Measurements from ENCODE around the gene KLHL17. TPM values are rescaled to one million over a fixed set of nuclear protein-coding genes. Genes with fewer than 3 reads are reported as not detected.
A peak's percentile ranks its signal among the peaks of the same experiment; 100 is the strongest.

KLHL17 gene
- total and polyA plus RNA-seq, 2 donors from 2014 or later, result 6.9 to 11.5 TPM

GRCh38 chr1:952201-952600 lies 8.2 kb upstream of the KLHL17 start:
- Histone ChIP-seq H3K4me1 (ENCODE audit: control insufficient read depth in 2 of 3, insufficient read depth in 2 of 3, low read depth in 1 of 3, low read length in 3 of 3) (no peaks in the 10 kb centered on the region), H3K36me3 (ENCODE audit: control insufficient read depth in 2 of 3, insufficient read depth in 3 of 3, low read length in 3 of 3) (peaks cover 7 to 47% (median 28%) of the 10 kb centered on the region in 3 donors), H3K27me3 (ENCODE audit: control insufficient read depth, insufficient read depth, low read length) (no peaks in the 10 kb centered on the region), H3K9ac (ENCODE audit: low read length in 3 of 3) (no peak overlapping the region), H3K27ac (ENCODE audit: low read depth in 2 of 2, low read length in 2 of 2) (no peak overlapping the region), H3K4me3 (ENCODE audit: low read length in 3 of 3) (no peak overlapping the region), H3K9me3 (ENCODE audit: control insufficient read depth in 2 of 3, insufficient read depth in 1 of 3, low read length in 3 of 3) (peaks cover 0 to 4% (median 0%) of the 10 kb centered on the region in 3 donors)
- TF ChIP-seq, protein P1, sequence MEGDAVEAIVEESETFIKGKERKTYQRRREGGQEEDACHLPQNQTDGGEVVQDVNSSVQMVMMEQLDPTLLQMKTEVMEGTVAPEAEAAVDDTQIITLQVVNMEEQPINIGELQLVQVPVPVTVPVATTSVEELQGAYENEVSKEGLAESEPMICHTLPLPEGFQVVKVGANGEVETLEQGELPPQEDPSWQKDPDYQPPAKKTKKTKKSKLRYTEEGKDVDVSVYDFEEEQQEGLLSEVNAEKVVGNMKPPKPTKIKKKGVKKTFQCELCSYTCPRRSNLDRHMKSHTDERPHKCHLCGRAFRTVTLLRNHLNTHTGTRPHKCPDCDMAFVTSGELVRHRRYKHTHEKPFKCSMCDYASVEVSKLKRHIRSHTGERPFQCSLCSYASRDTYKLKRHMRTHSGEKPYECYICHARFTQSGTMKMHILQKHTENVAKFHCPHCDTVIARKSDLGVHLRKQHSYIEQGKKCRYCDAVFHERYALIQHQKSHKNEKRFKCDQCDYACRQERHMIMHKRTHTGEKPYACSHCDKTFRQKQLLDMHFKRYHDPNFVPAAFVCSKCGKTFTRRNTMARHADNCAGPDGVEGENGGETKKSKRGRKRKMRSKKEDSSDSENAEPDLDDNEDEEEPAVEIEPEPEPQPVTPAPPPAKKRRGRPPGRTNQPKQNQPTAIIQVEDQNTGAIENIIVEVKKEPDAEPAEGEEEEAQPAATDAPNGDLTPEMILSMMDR (IDR thresholded peaks at IDR 0.05; ENCODE audit: borderline replicate concordance, extremely low read depth, insufficient read depth), result no peak
- no peak for FAIRE-seq
- DNase-seq, result no peak
- intact Hi-C loops (cut with DNase I), result no loop called here

- peaks cover 0 to 4% (median 0%) of the 10 kb centered on the region in 3 donors for H3K9me3 ChIP-seq (ENCODE audit: control insufficient read depth in 2 of 3, insufficient read depth in 1 of 3, low read length in 3 of 3)
- TF ChIP-seq, protein P1 (IDR thresholded peaks at IDR 0.05; ENCODE audit: borderline replicate concordance, extremely low read depth, insufficient read depth), result no peak
- no peak overlapping the region for H3K9ac ChIP-seq (ENCODE audit: low read length in 3 of 3)
- H3K27me3 ChIP-seq (ENCODE audit: control insufficient read depth, insufficient read depth, low read length), result no peaks in the 10 kb centered on the region
- peaks cover 0 to 2% (median 0%) of the 10 kb centered on the region in 3 donors for H3K4me1 ChIP-seq (ENCODE audit: control insufficient read depth in 2 of 3, insufficient read depth in 2 of 3, low read depth in 1 of 3, low read length in 3 of 3)
- FAIRE-seq, result no peak
- H3K27ac ChIP-seq (ENCODE audit: low read depth in 2 of 2, low read length in 2 of 2), result no peak overlapping the region
- intact Hi-C loops (cut with DNase I), result no loop called here
- no peak for DNase-seq
- H3K4me3 ChIP-seq (ENCODE audit: low read length in 3 of 3), result no peak overlapping the region
- H3K36me3 ChIP-seq (ENCODE audit: control insufficient read depth in 2 of 3, insufficient read depth in 3 of 3, low read length in 3 of 3), result peaks cover 7 to 47% (median 27%) of the 10 kb centered on the region in 3 donors
Measured at GRCh38 chr1:952603-953002, 7.8 kb upstream of the KLHL17 start.

DNA sequence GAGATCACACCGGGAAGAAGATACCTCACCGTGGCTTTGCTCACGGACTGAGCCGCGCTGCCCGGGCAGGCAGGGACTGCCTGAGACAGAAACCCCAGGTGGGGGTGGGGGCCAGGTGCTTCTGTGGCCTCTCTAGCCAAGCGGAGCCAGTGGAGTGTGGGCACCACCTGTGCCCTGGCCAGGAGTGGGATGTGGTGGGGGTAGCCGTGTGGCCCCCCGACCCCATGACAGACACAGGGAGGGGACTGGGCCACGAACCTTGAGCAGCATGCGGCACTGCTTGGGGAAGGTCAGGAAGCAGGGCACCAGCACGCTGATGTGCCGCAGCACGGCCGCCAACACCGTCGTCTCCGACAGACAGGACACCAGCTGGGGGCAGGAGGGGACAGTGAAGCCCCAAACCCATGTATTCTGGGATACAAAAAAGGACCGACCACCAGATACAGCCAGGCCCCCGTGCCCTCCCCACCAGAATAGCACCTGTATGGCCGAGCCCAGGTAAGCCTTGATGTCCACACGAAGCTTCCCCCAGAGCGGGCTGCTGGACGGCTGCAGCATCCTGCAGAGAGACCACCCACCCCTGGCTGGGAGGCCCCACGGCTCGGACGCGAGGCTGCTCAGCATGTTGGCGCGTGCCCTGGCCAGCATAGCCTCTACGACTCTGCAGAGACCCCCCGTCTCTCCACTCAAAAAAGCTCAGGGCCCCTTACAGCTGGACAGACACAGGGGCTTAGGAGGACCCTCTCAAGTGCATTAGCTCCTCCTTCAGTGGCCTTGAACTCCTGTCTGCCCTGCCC lies 6.7 kb upstream of the KLHL17 start:
- H3K9me3 ChIP-seq (ENCODE audit: control insufficient read depth in 2 of 3, insufficient read depth in 1 of 3, low read length in 3 of 3), result peaks cover 0 to 4% (median 0%) of the 10 kb centered on the region in 3 donors
- H3K36me3 ChIP-seq (ENCODE audit: control insufficient read depth in 2 of 3, insufficient read depth in 3 of 3, low read length in 3 of 3), result peaks cover 7 to 42% (median 21%) of the 10 kb centered on the region in 3 donors
- no peak overlapping the region for H3K9ac ChIP-seq (ENCODE audit: low read length in 3 of 3)
- H3K4me1 ChIP-seq (ENCODE audit: control insufficient read depth in 2 of 3, insufficient read depth in 2 of 3, low read depth in 1 of 3, low read length in 3 of 3), result peaks cover 0 to 8% (median 3%) of the 10 kb centered on the region in 3 donors
- TF ChIP-seq, protein P1 (IDR thresholded peaks at IDR 0.05; ENCODE audit: borderline replicate concordance, extremely low read depth, insufficient read depth), result no peak
- FAIRE-seq, result no peak
- no peaks in the 10 kb centered on the region for H3K27me3 ChIP-seq (ENCODE audit: control insufficient read depth, insufficient read depth, low read length)
- intact Hi-C loops (cut with DNase I), result no loop called here
- no peak overlapping the region for H3K27ac ChIP-seq (ENCODE audit: low read depth in 2 of 2, low read length in 2 of 2)
- peak in 1 of 5 donors; percentile 36 for DNase-seq
- no peak overlapping the region for H3K4me3 ChIP-seq (ENCODE audit: low read length in 3 of 3)

Measured in kidney (tissue), 14 donors.